ENCODE measurements around the gene PCSK5.
A peak's percentile ranks its signal among the peaks of the same experiment; 100 is the strongest.
"Not testable (repeated sequence)": the region's sequence is repeated elsewhere in the genome, so short reads cannot be mapped to it uniquely, and the experiment has no call there.

Gene PCSK5

DNA sequence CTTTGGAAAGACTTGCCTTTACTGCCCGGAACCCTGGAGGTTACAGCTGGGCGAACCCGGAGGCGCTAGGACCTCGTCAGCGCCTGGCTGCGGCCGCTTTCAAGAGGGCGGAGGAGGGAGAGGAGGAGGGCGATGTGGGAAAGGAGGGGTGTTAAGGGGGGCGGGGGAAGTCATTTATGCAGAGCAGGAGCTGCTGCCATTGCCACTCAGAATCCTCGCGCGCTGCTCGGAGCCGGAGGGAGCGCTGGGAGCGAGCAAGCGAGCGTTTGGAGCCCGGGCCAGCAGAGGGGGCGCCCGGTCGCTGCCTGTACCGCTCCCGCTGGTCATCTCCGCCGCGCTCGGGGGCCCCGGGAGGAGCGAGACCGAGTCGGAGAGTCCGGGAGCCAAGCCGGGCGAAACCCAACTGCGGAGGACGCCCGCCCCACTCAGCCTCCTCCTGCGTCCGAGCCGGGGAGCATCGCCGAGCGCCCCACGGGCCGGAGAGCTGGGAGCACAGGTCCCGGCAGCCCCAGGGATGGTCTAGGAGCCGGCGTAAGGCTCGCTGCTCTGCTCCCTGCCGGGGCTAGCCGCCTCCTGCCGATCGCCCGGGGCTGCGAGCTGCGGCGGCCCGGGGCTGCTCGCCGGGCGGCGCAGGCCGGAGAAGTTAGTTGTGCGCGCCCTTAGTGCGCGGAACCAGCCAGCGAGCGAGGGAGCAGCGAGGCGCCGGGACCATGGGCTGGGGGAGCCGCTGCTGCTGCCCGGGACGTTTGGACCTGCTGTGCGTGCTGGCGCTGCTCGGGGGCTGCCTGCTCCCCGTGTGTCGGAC lies at the start of gene PCSK5:
Gene PCSK5, plus strand, starts transcription at position 202 of the 805 bp plus-strand sequence. Its CDS starts 509 bp downstream, at position 711.
- DNase-seq = no peak

DNA sequence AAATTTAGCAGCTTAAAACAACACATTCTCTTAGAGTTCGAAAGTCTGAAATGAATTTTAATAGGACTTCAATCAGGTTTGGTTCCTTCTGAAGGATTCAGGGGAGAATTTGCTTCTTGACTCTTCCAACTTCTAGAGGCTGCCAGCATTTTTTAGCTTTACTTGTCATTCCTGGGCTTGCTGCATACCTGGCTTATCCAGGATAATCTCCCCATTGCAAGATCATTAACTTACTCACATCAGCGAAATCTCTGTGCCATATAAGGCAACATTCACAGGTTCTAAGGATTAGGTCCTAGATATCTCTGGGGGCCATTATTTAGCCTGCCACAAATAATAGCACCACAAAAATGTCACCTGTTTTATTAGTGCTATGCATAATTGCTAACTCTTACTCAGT lies 46.2 kb upstream of the PCSK5 start:
- DNase-seq = no peak

DNA sequence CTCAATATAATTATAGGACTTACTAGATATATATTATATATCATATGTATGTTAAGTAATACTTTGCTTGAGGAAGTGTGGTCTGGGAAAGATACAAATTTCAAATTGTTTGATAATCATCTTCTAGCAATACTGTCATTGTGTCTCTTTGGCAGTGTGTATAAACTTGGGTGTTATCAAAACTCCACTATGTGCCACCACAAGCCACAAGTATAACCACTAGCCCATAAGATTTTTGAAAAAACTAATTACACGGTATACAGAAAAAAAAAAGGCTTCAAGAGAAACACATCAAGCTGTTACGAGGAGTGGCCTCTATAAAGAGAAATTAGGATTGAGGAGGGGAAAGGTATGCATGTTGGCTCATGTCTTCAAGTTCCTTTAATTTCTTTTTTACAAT lies 44.7 kb upstream of the PCSK5 start:
- no peak for DNase-seq

DNA sequence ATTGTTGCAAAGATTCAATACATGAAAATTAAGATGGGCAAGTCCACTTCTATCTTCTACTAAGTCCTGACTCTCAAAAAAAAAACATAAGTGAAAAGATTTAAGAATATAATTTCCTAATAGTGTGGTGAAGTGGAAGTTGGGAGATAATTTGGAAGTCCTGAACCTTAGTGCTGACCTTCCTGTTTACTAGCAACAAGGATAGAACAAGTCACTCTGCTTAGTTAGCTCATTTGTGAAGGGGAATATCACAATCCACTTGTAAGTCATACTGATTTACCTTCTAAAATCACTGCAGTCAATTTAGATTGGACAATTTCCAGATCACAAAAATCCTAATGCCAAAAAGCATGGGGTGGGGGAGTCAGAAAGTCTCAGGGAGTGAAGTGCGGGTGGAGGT lies 43.4 kb upstream of the PCSK5 start:
- no peak for DNase-seq

DNA sequence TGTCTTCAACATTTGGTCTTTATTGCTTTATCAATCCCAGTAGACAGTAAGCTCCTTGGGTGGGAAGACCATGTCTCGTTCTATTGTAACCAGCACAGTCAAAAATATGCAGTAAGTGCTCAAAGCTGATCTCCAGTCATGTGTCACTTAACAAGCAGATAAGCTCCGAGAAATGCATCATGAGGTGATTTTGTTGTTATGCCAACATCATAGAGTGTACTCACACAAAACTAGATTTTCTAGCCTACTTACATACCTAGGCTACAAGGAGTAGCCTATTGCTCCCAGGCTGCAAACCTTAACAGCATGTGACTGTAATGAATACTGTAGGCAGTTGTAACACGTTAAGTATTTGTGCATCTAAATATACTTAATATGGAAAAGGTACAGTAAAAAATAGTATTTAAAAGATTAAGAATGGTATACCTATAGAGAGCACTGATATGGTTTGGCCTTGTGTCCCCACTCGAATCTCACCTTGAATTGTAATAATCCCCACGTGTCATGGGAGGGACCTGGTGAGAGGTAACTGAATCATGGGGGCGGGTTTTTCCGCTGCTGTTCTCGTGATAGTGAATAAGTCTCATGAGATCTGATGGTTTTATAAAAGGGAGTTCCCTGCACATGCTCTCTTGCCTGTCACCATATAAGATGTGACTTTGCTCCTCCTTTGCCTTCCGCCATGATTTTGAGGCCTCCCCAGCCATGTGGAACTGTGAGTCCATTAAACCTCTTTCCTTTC lies 39.8 kb upstream of the PCSK5 start:
- DNase-seq = no peak

DNA sequence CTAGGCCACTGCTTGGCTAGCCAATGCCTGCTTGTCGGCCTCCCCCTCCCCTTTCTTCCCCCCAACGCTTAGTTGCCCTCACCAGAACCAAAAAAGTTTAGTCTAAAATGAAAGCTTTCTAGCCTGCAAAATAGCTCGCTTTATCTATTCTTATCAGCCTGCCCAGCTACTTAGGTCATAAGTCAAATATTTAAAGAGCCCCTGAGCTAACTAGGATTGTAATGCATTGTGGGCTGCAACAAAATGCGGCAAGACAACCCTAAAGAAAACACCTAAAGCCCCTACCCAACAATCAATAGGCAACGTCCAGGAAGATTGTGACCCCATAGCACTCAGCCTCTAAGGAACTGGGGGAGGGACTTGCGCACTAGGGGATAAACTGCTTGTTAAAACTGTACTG lies 38.6 kb upstream of the PCSK5 start:
- no peak for DNase-seq

DNA sequence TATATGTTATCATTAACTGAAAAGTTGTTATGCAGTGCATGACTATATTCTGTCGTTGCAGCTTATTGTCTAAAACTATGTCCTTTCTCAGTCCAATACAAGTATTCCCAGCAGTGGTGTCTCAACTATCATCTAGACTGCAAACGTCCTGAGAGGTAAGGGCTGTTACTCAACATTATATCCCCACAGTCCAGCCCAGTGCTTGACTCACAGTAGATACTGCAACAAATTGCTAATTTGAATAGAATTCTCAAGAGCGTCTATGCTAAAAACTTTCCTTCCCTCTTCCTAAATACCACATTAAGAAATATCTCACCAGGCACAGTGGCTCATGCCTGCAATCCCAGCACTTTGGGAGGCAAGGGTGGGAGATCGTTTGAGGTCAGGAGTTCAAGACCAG lies 37.7 kb upstream of the PCSK5 start:
- DNase-seq = no peak

DNA sequence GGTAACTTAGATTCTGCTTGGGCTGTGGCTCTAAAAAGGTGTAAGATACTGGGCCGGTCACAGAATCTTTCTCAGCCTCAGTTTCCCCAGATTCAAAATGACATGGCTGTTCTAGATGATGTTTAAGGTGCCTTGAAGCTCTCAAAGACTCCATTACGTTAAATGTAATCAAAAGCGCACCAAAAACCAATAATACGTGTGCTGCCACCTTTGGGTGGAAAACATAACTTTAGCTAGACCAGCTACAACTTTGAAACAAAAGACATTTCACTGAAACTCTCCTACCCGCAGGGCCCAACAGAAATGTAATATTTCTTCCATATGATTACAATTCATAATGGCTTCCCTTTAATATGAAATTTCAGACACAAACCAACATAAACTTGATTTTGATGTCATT lies 35.0 kb upstream of the PCSK5 start:
- DNase-seq = no peak

DNA sequence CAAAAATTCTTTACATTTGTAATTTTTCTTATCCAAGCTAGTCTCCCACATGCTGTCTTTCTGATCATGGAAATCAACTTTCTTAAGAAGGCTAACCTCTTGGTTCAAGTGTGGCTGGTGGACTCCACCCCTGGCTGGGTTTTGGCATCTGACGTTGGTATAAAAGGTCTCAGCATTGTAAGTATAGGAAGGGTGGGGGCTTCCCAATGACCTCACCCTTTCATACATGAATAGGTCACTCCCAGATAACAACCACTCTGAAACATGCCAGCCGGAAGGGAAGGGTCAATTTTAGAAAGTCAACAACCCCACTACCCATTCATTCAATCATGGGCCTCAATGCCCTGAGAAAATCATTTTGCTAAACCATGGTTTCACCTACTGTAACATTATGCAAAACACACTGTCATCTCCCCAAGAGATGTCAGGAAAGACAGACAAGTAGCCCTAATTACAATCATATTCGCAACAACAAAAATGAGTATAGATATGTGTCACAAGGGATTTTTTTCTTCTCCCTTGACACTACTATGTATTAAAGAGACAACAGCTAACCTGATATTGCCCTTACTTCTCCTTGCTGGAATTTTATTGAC lies 31.9 kb upstream of the PCSK5 start:
- no peak for DNase-seq

DNA sequence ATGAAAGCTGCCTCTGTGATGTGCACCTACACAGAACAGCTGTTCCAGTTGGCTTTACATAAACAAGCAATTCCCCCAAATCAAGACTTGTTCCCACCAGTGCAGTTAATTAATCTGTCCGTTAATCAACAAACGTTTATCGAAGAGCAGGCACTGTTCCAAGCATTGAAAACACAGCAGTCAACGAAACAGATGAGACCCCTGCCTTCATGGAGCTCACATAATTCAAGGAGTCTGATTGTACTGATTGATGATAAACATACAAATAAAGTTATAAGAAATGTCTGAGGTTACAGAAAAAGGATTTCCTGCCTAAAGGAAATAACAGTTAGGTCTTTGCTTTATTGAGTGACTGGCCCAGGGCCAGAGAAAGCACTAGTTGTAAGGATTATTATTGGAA lies 26.2 kb upstream of the PCSK5 start:
- no peak for DNase-seq

DNA sequence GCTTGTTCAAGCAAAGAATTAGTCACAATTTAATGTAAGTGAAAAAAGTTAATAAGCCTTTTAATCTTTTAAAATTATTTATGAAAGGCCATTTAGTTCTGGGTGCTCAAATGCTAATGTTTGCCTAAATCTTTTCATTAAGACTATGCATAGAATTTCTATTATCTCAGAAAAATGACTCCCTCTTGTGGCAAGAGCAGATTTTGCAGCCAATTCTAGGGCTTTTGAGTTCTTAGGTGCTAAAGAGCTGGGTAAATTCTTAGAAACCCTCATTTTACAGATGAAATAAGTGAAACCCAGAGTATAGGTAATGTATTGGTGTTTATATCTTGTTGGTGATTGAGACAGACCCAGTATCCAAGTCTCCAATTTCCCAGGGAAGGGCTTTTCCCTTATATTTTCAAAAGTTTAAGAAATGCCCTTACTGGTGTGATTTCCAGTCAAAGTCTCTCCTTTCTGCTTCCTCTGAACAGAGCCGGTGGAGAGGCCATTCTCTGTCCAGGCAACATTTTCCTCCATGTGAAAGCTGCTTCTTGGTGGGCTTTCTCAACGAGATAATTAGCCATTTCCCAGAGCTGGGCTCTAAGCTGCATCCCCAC lies 24.1 kb upstream of the PCSK5 start:
- peak; percentile 0 for DNase-seq

DNA sequence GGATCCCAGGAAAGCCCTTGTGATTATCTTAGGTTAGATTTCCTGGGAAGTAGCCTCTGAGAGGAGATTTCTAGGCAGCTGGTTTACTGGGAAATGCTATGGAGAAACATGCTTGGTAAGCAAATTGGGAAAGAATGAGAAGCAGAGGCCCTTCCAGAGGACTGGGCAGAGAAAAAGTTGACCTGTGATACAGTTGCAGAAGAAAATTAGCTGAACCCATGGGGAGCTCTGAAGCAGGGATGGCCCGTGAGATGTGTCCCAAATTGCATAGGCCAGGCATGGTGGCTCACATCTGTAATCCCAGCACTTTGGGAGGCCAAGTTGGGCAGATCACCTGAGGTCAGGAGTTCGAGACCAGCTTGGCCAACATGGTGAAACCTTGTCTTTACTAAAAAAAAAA lies 21.9 kb upstream of the PCSK5 start:
- not testable (repeated sequence) for DNase-seq

DNA sequence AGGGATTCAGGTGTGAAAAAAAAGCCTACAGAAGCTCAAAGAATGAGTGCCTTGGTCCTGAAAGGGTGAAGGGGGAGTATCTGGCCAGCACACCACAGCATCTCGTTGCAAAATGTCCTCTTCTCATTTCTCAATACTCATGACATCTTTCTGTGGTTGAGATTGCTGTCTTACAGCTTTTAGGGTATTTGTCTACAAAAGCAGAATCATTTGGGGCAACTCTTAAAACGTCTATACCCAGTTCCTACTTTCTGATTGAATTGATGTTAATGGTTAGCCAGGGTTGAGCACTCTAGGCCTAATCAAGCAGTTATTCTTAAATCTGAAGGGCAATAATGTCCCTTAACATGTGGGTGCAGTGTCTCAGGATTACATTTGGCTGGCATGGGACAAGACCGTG lies 21.2 kb upstream of the PCSK5 start:
- no peak for DNase-seq

DNA sequence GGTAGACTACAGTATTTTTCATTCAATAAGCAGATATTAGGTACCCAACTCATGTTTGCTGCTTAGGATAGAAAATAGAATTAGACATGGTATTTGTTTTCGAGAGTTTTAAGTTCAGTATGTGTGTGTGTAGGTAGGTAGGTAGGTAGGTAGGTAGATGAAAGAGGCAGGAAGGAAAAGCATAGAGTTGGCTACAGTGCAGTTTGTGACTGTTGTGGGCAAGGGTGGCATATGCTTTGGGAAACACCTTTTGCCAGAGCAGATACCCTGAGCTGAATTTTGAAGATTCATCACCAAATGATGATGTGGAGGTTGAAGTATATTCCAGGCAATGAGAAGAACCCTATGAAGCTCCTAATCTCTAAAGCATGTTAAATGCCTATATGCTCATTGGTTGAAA lies 20.0 kb upstream of the PCSK5 start:
- no peak for DNase-seq

DNA sequence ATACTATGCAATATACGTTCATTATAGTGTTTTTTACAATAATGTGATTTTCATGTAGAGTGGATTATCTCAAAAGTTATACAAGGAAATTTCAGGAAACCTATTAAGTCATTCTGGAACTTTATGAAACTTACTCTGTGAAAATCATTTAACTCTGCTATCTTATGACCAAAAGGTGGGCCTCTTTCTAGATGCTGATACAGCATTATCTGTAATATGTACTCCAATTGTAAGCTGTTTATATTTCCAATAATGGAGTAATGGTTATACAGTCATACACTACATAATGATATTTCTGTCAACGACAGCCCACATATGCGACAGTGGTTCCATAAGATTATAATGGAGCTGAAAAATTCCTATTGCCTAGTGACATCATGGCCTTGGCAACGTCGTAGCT lies 18.8 kb upstream of the PCSK5 start:
- no peak for DNase-seq

DNA sequence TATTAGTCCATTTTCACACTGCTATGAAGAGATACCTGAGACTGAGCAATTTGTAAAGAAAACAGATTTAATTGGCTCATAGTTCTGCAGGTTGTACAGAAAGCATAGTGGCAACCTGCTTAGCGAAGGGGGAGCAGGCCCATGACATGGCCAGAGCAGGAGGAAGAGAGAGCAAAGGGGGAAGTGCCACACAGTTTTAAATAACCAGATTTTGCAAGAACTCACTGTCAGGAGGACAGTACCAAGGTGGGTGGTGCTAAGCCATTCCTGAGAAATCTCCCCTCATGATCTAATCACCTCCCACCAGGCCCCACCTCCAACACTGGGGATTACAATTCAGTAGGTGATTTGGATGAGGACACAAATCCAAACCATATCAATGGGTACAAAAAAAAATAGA lies 16.8 kb upstream of the PCSK5 start:
- no peak for DNase-seq

DNA sequence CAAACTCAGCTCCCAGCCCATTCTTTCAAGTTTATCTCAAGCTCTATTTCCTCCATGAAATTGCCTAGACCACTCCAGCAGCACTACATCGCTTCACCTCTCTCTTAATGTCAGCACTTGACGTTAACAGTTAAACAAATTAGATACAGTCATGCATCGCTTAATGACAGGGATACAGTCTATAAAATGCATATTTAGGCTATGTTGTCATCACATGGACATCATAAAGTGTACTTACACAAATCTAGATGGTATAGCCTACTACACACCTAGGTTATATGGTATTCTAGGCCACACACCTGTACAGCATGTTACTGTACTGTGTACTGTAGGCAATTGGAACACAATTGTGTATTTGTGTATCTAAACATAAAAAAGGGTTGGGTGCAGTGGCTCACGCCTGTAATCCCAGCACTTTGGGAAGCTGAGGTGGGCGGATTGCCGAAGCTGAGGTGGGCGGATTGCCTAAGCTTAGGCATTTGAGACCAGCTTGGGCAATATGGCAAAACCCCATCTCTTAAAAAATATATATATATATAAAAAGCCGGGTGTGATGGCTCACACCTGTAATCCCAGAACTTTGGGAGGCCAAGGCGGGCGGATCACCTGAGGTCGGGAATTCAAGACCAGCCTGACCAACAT lies 13.4 kb upstream of the PCSK5 start:
- no peak for DNase-seq

DNA sequence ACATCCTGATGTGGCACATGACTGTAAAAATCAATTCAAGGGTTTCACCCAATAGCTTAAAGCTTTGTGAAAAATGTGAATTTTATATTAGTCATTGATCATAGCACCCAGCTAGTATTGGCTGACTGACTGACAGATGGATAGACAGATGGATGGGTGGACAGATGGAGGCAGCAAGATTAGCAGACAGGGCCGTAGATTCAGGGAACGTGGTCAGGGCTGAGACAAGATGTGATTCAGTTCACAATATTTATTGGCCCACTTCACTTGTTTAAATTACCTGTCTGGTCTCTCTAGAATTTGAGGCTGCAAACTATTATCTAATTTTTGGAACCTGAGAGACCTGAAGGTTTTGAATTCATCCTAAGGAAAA lies 12.0 kb upstream of the PCSK5 start:
- DNase-seq = no peak

DNA sequence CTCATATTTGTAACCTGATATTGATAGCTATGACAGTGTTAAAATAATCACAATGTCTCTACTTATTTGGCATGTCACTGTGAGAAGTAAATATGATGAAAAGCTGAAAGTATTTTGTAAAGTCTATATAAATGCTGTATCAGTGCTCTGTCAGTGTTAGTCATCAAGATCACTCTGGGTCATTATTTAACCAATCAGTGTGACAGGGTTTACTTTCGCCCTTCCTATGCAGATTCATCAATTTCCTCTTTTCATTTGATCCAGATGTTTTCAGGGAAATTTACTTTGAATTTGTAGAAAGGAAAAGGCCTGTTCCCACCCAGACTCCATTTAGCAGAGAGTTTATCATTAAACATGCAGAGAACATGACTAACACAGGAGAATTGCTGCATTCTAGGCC lies 9.9 kb upstream of the PCSK5 start:
- DNase-seq = no peak

DNA sequence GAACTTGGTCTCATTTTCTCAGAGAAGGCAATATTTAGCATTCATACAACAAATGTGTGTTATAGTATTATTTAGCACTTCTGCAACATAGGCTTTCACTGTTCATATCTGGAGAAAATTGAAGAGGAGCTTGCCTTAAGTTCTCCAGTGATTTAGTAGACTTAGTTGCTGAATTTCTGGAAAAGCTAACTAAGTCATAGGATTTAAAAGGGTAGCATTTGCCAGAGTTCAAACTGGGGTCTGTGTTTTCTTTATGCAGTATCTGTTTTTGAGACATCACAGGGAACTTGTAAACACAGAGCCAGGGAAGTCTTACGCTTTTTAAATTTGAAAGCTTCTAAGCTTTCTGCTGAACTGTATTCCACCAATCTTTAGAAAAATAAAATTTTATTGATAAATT lies 8.7 kb upstream of the PCSK5 start:
- DNase-seq = no peak

DNA sequence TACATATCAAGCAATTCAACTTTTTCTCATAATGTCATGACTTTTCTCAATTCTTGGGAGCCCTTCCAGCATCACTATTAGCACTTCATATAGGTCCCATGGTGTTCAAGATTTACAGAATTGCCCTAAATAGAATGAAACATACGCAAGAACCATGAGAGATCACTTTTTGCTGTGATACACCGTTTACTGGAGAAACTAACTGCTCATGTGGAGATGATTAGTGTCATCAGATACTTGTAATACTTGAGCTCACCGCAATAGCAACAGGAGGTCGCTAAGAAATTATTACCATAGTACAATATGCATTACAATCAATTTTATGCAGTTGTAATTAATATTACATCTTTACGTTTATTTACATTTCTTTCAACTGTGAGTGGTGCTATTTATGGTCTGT lies 4.8 kb upstream of the PCSK5 start:
- no peak for DNase-seq

DNA sequence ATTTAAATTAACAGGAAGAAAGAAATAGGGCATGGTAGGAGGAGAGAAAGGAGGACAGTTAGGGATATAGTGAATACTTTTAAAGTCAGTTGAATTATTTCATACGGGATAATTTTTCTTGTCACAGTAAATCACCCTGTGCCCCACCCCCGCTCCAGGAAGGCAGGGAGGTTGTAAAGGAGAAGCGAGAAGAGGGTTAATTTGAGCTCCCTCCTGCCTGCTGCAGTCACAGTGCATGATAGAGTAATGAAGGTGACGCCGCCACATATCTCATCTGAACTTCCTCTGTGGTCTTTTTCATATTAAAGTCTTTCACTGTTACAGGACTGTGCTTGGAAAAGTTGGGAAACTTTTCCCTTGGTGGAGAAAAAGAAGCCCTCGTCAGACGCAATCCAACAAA lies 896 bp upstream of the PCSK5 start:
- no peak for DNase-seq

DNA sequence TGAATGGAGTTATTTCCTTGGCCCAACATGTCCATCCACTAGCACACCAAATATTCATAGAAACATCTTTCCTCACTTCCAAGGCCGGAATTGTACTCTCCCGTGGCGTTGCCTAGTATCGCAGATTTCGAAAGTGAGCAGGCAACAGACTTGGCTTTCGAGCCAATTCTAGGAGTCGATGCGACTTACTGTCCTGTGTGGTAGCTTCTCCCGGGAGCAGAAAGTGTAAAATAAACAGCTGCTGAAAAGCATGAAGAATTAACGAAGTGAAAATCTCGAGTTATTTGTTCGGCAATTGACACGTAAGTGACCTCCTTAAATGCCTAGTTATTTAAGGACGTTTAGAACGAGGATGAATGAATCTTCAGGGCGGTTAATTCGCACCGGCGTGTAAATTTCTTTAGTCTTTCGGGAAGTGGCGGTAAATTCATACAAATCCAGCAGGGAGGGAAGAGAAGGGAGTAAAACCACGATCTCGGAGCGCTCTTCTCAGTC lies 449 bp upstream of the PCSK5 start:
- no peak for DNase-seq
